Measurements from ENCODE around the gene HIP1.
"Not testable (repeated sequence)": the region's sequence is repeated elsewhere in the genome, so short reads cannot be mapped to it uniquely, and the experiment has no call there.

GRCh38 chr7:75761801-75762200, 23.1 kb upstream of the HIP1 start:
- TF ChIP-seq CTCF, POLR2A (IDR thresholded peaks at IDR 0.05): not testable (repeated sequence)
